Fibroblast of mammary gland (primary cell): ENCODE results near the gene ATF7IP2.

Source experiments
- DNase-seq: peaks from one replicate; pipeline ENCODE4 v3.0.0-alpha.2; 2010; ENCODE audit warnings: low read depth
- H3K4me3 ChIP-seq: 2 replicates; pipeline ENCODE4 v1.5.1; 2011; ENCODE audit warnings: low read depth, mild to moderate bottlenecking, low read length, moderate library complexity; ENCODE audit not compliant: control insufficient read depth
- TF ChIP-seq, protein P1 (sequence below): conservative IDR thresholded peaks from 2 replicates; pipeline ENCODE4 v1.5.1; 2011; ENCODE audit warnings: low read depth, low read length, inconsistent platforms; ENCODE audit not compliant: control insufficient read depth, insufficient read depth

Gene ATF7IP2

DNA sequence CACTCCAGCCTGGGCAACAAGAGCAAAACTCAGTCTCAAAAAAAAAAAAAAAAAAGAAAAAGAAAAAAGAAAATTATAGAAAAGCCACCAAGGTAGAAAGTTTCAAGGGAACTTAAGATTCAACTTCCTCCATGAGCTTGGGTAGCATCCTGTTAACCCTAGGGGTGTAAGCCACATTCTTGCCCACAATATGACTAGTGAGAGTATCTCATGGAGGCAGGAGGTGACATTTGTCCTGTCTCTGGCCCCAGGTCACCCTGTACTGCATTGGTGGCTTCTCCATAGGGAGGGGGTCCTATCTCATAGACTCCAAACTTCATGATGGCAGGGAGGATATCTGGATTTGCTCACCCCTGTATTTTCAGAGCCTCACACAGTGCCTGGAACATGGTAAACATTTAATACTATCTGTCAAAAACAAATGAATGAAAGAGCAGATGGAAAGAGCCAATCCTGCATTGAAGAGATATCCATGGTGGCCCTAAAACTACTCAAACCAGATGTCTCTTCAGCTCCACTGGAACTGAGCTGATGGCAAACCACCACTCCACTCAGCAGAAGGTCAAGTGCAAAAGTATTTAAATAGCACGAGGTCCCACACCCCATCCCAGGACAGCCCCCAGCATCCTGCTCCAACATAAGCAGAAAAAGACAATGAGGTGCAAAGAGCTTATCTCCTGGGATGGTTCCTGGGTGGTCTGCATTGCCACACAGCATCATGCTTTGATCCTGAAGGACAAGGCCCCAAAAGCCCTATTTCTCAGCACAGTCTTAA, 144.2 kb downstream of the ATF7IP2 start:
- no peak overlapping the region for H3K4me3 ChIP-seq
- TF ChIP-seq, protein P1, sequence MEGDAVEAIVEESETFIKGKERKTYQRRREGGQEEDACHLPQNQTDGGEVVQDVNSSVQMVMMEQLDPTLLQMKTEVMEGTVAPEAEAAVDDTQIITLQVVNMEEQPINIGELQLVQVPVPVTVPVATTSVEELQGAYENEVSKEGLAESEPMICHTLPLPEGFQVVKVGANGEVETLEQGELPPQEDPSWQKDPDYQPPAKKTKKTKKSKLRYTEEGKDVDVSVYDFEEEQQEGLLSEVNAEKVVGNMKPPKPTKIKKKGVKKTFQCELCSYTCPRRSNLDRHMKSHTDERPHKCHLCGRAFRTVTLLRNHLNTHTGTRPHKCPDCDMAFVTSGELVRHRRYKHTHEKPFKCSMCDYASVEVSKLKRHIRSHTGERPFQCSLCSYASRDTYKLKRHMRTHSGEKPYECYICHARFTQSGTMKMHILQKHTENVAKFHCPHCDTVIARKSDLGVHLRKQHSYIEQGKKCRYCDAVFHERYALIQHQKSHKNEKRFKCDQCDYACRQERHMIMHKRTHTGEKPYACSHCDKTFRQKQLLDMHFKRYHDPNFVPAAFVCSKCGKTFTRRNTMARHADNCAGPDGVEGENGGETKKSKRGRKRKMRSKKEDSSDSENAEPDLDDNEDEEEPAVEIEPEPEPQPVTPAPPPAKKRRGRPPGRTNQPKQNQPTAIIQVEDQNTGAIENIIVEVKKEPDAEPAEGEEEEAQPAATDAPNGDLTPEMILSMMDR: no peak
- no peak for DNase-seq

DNA sequence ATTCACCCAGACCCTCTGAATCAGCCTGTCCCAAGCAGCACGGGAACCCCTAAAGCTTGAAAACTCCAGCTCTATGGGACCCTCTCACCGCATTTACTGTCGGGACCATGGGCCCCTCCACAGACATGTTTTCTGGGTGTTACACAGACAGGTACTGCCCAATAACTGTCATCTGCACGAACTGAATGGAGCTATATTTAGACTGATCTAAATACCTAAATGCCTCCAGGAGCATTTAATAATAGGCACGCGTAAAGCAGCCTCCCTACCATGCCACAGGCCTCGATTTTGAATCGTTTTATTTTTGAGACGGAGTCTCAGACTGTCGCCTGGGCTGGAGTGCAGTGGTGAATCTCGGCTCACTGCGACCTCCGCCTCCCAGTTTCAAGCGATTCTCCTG, 144.8 kb downstream of the ATF7IP2 start:
- DNase-seq: no peak
- no peak overlapping the region for H3K4me3 ChIP-seq
- TF ChIP-seq, protein P1: no peak

DNA sequence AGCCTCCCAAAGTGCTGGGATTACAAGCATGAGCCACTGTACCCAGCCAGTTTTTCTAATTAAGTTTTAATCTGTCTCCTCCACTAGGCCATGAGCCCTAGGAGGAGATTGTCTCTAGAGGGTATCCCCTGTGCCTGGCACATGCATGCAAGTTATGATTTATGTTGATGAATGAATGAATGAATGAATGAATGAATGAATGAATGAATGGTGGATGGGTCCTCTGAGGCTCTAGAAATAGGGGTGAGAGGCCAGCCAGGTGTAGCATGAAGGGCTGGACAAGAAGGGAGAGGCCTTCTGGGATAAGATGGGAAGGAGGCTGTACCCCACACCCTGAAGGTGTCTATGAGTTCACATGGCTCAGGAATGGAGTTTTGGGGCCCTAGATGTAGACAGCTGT, 145.7 kb downstream of the ATF7IP2 start:
- H3K4me3 ChIP-seq: no peak overlapping the region
- DNase-seq: no peak
- TF ChIP-seq, protein P1: no peak
